GM18868 (cell line): ENCODE measurements around the gene IFNG-AS1.
A peak's percentile ranks its signal among the peaks of the same experiment; 100 is the strongest.

Experiments
- ATAC-seq: cut with Tn5 transposase; IDR thresholded peaks from one replicate; pipeline ENCODE4 v1.9.1; 2021; ENCODE audit warnings: mild to moderate bottlenecking, moderate library complexity; ENCODE audit not compliant: unreplicated experiment

Gene IFNG-AS1

GRCh38 chr12:67989184-67989920, at the start of gene IFNG-AS1:
Gene IFNG-AS1, plus strand, starts transcription at chr12:67989447.
- ATAC-seq, result peak; percentile 30

- ATAC-seq, result no peak
These were observed 49.6 kb upstream of the IFNG-AS1 start for GRCh38 chr12:67939611-67940010.

- no peak for ATAC-seq
These were observed 48.4 kb upstream of the IFNG-AS1 start for GRCh38 chr12:67940780-67941243.

- ATAC-seq, result no peak
These were observed 46.5 kb upstream of the IFNG-AS1 start for GRCh38 chr12:67942724-67943123.

- peak; percentile 78 for ATAC-seq
These were observed 45.9 kb upstream of the IFNG-AS1 start for GRCh38 chr12:67943141-67943892.

GRCh38 chr12:67944093-67944492, 45.2 kb upstream of the IFNG-AS1 start:
- ATAC-seq, result no peak

- ATAC-seq, result no peak
These were observed 36.5 kb upstream of the IFNG-AS1 start for GRCh38 chr12:67952787-67953186.

GRCh38 chr12:67957383-67957782, 31.9 kb upstream of the IFNG-AS1 start:
- ATAC-seq, result no peak

GRCh38 chr12:67958187-67958586, 31.1 kb upstream of the IFNG-AS1 start:
- no peak for ATAC-seq

- no peak for ATAC-seq
These were observed 24.8 kb upstream of the IFNG-AS1 start for GRCh38 chr12:67964456-67964855.

GRCh38 chr12:67966560-67966959, 22.7 kb upstream of the IFNG-AS1 start:
- peak; percentile 65 for ATAC-seq

GRCh38 chr12:67968321-67968720, 20.9 kb upstream of the IFNG-AS1 start:
- ATAC-seq, result no peak

- no peak for ATAC-seq
These were observed 20.5 kb upstream of the IFNG-AS1 start for GRCh38 chr12:67968725-67969124.

GRCh38 chr12:67969134-67969802, 20.0 kb upstream of the IFNG-AS1 start:
- no peak for ATAC-seq

- no peak for ATAC-seq
These were observed 11.6 kb upstream of the IFNG-AS1 start for GRCh38 chr12:67977668-67978067.

GRCh38 chr12:67980391-67980790, 8.9 kb upstream of the IFNG-AS1 start:
- ATAC-seq, result no peak

GRCh38 chr12:67981287-67982162, 7.7 kb upstream of the IFNG-AS1 start:
- no peak for ATAC-seq

- no peak for ATAC-seq
These were observed 7.1 kb upstream of the IFNG-AS1 start for GRCh38 chr12:67982164-67982563.

- no peak for ATAC-seq
These were observed 2.6 kb upstream of the IFNG-AS1 start for GRCh38 chr12:67986632-67987031.

GRCh38 chr12:67988601-67989021, 636 bp upstream of the IFNG-AS1 start:
- peak; percentile 66 for ATAC-seq

- peak; percentile 76 for ATAC-seq
These were observed 1.9 kb downstream of the IFNG-AS1 start for GRCh38 chr12:67991158-67991557.
